Measurements from ENCODE around the gene PECR.

DNA sequence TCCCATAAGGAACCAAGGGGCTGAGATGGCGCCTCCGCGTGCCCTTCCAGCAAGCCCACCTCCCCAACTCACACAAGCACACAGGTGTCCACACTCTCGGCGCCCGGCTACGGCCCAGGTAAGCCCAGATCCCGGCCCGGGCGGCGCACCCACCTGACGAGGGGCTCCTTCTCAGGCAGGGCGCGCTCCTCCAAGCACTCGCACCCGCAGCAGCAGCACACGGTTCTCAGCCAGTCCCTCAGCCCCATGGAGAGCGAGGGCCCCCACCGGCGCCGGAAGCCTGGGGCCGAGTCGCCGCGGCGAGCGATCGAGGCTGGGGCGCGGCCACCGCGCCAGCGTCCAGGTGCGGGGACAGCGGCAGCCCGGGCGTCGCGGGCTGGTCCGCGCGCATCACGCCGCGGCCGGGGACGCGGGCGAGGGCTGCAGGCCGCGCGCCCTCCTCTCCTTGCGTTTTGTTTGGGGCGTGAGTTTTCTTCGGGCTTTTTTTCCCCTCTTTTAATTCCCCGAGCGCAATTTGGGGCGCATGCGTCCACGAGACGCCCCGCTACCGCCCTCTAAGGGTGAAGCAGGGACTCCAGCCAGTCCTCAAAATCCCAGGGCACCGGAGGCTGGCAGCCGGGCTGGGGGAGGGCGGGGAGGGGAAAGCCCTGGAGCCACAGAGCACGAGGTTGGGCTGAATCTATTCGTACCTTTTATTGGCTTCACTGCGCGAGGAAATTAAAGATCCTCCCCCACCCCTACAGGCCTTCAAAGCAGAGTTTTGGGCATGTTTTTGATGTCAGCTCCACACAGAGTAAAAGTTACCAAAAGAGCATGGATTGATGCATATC is 68.3 kb downstream of the PECR start, which contains the start of gene MREG:
- TF ChIP-seq, protein P1, sequence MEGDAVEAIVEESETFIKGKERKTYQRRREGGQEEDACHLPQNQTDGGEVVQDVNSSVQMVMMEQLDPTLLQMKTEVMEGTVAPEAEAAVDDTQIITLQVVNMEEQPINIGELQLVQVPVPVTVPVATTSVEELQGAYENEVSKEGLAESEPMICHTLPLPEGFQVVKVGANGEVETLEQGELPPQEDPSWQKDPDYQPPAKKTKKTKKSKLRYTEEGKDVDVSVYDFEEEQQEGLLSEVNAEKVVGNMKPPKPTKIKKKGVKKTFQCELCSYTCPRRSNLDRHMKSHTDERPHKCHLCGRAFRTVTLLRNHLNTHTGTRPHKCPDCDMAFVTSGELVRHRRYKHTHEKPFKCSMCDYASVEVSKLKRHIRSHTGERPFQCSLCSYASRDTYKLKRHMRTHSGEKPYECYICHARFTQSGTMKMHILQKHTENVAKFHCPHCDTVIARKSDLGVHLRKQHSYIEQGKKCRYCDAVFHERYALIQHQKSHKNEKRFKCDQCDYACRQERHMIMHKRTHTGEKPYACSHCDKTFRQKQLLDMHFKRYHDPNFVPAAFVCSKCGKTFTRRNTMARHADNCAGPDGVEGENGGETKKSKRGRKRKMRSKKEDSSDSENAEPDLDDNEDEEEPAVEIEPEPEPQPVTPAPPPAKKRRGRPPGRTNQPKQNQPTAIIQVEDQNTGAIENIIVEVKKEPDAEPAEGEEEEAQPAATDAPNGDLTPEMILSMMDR (IDR thresholded peaks at IDR 0.05 in 8 of 11, conservative IDR thresholded peaks at IDR 0.05 in 3 of 11): peak in 9 of 11 experiments; percentile 18 to 83 (median 81)
- TF ChIP-seq POLR2A (IDR thresholded peaks at IDR 0.05): no peak

All from spleen (tissue), 7 donors.